Trophoblast cell (in vitro differentiated cells and primary cell): Measurements from ENCODE around the gene ENO1.

Experiments
- DNase-seq, 2 donors: peaks; one replicate each; pipeline ENCODE4 v3.0.0-alpha.2; 2016
- H2AFZ ChIP-seq: 2 replicates; pipeline ENCODE4 v1.6.1; 2013; ENCODE audit warnings: low read length, moderate library complexity, mild to moderate bottlenecking; ENCODE audit not compliant: insufficient read depth, poor library complexity
- H2AK5ac ChIP-seq: 2 replicates; pipeline ENCODE4 v1.6.1; 2013; ENCODE audit warnings: mild to moderate bottlenecking, low read length
- H2BK120ac ChIP-seq: 2 replicates; pipeline ENCODE4 v1.6.1; 2013; ENCODE audit warnings: low read length, mild to moderate bottlenecking, moderate library complexity; ENCODE audit not compliant: insufficient read depth, poor library complexity
- H2BK12ac ChIP-seq: 2 replicates; pipeline ENCODE4 v1.6.1; 2013; ENCODE audit warnings: mild to moderate bottlenecking, low read length, moderate library complexity
- H2BK5ac ChIP-seq: 2 replicates; pipeline ENCODE4 v1.6.1; 2013; ENCODE audit warnings: low read length, low read depth, moderate library complexity, mild to moderate bottlenecking; ENCODE audit not compliant: poor library complexity
- H3K14ac ChIP-seq: 2 replicates; pipeline ENCODE4 v1.6.1; 2013; ENCODE audit warnings: mild to moderate bottlenecking, low read length
- H3K18ac ChIP-seq: 2 replicates; pipeline ENCODE4 v1.6.1; 2013; ENCODE audit warnings: mild to moderate bottlenecking, low read length
- H3K23ac ChIP-seq: 2 replicates; pipeline ENCODE4 v1.6.1; 2013; ENCODE audit warnings: low read length
- H3K27ac ChIP-seq: 2 replicates; pipeline ENCODE4 v1.5.1; 2013; ENCODE audit warnings: low read depth, mild to moderate bottlenecking, inconsistent platforms, low read length, moderate library complexity
- H3K27me3 ChIP-seq: 2 replicates; pipeline ENCODE4 v1.6.1; 2013; ENCODE audit warnings: inconsistent platforms, mild to moderate bottlenecking, low read length, moderate library complexity; ENCODE audit not compliant: insufficient read depth
- H3K36me3 ChIP-seq, 2 experiments: 1 replicate in 1 of 2; 2 replicates in 1 of 2; pipeline ENCODE4 v1.6.1; 2013; ENCODE audit warnings: low read length in 2 of 2, mild to moderate bottlenecking in 2 of 2, moderate library complexity in 1 of 2; ENCODE audit not compliant: insufficient read depth in 2 of 2, control insufficient read depth in 1 of 2
- H3K4ac ChIP-seq: 2 replicates; pipeline ENCODE4 v1.6.1; 2013; ENCODE audit warnings: low read depth, mild to moderate bottlenecking, low read length, moderate library complexity
- H3K4me1 ChIP-seq, 2 experiments: 1 replicate in 1 of 2; 2 replicates in 1 of 2; pipeline ENCODE4 v1.6.1; 2013; ENCODE audit warnings: low read length in 2 of 2, mild to moderate bottlenecking in 2 of 2, moderate library complexity in 1 of 2; ENCODE audit not compliant: insufficient read depth in 2 of 2, control insufficient read depth in 1 of 2
- H3K4me2 ChIP-seq: 2 replicates; pipeline ENCODE4 v1.6.1; 2013; ENCODE audit warnings: inconsistent platforms, mild to moderate bottlenecking, low read length, moderate library complexity
- H3K4me3 ChIP-seq: 2 replicates; pipeline ENCODE4 v1.5.1; 2013; ENCODE audit warnings: mild to moderate bottlenecking, low read depth, low read length, inconsistent platforms
- H3K79me1 ChIP-seq: one replicate; pipeline ENCODE4 v1.6.1; 2013; ENCODE audit warnings: low read length
- H3K79me2 ChIP-seq: 2 replicates; pipeline ENCODE4 v1.6.1; 2013; ENCODE audit warnings: low read length, mild to moderate bottlenecking; ENCODE audit not compliant: control insufficient read depth, insufficient read depth, poor library complexity
- H3K9ac ChIP-seq: 2 replicates; pipeline ENCODE4 v1.6.1; 2013; ENCODE audit warnings: mild to moderate bottlenecking, low read length
- H3K9me3 ChIP-seq: 2 replicates; pipeline ENCODE4 v1.6.1; 2013; ENCODE audit warnings: low read depth, mild to moderate bottlenecking, control low read depth, inconsistent platforms, low read length; ENCODE audit not compliant: insufficient read depth
- H4K12ac ChIP-seq: 2 replicates; pipeline ENCODE4 v1.6.1; 2013; ENCODE audit warnings: low read depth, mild to moderate bottlenecking, low read length, moderate library complexity
- H4K8ac ChIP-seq: 2 replicates; pipeline ENCODE4 v1.6.1; 2013; ENCODE audit warnings: low read depth, mild to moderate bottlenecking, low read length, moderate library complexity
- H4K91ac ChIP-seq: one replicate; pipeline ENCODE4 v1.6.1; 2013; ENCODE audit warnings: low read depth, mild to moderate bottlenecking, low read length, moderate library complexity
- WGBS: extraction: QIAGEN DNeasy Blood & Tissue Kit; methylation state at CpG from one replicate; pipeline ENCODE4 v1.1.7; 2013; ENCODE audit warnings: missing lambda C conversion rate; ENCODE audit not compliant: insufficient read length, insufficient coverage; ENCODE audit errors: extremely low coverage; 5-methylcytosine and 5-hydroxymethylcytosine counted together

ENO1 gene

DNA sequence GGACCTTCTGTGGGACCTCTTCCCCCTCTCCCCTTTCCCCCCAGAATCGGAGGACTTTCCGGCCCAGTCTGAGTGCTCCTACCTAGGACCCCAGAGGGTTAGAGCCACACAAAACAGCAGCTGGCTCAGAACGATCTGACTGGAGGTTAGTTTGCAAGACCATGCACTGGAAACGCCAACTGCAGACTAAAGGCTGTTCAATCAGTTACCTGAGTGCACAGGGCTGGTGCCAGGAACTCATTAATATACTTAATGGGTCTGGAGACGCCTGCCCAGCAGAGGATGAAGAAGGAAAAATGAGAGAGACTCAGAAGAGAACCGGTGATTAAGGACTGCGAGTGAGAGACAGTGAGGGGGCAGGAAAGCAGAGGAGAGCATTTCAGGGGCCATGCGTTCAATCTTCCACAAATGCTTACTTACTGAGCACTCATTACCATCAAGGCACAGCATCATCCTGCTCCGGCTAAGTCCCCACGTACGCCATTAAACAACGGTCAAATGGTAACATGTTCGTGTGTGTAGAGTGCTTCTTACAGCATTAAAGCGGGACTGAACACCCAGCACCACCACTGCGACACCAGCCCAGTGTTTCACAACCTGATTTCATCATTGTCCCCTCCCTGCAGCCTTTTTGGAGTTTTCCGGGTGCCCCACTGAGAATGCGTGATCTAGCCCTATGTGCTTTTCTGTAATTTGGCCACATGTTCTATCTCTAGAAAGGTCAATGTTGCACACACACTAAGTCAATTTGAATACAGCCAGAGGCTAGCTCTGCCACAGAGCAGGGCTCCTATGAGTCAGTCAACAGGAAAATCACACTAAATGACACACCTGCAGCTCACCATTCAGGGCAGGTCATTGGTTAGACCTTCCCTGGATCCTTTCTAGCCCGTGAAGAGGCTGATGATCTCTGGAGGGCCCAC, 7.6 kb downstream of the ENO1 start:
- Histone ChIP-seq H3K9ac (no peak overlapping the region), H3K18ac (no peak overlapping the region), H3K4me2 (no peak overlapping the region), H3K4ac (peak overlapping the region; percentile 16), H3K27me3 (no peaks in the 10 kb centered on the region), H2BK5ac (no peak overlapping the region), H4K12ac (no peak overlapping the region), H3K27ac (no peak overlapping the region), H3K79me1 (no peaks in the 10 kb centered on the region), H3K14ac (no peak overlapping the region), H3K4me3 (no peak overlapping the region), H4K91ac (no peak overlapping the region), H2AK5ac (no peak overlapping the region), H3K23ac (no peak overlapping the region), H3K4me1 (peaks cover 13 to 20% of the 10 kb centered on the region in 2 experiments), H3K36me3 (peaks cover 59 to 83% of the 10 kb centered on the region in 2 experiments), H2AFZ (no peak overlapping the region), H2BK12ac (no peak overlapping the region), H4K8ac (no peak overlapping the region), H3K9me3 (peaks cover 2% of the 10 kb centered on the region), H3K79me2 (peaks cover 7% of the 10 kb centered on the region), H2BK120ac (no peak overlapping the region)
- no CpG with 5 or more reads among the region's 18 CpGs for WGBS
- DNase-seq = peak in 1 of 2 donors; percentile 15

GRCh38 chr1:8870103-8870502, 8.4 kb downstream of the ENO1 start:
- Histone ChIP-seq H3K9me3 (peaks cover 2% of the 10 kb centered on the region), H2BK12ac (no peak overlapping the region), H3K14ac (no peak overlapping the region), H4K12ac (no peak overlapping the region), H3K79me1 (no peaks in the 10 kb centered on the region), H2AFZ (no peak overlapping the region), H3K4me2 (no peak overlapping the region), H3K36me3 (peaks cover 63 to 86% of the 10 kb centered on the region in 2 experiments), H4K8ac (no peak overlapping the region), H2BK120ac (no peak overlapping the region), H3K27ac (no peak overlapping the region), H2AK5ac (no peak overlapping the region), H4K91ac (no peak overlapping the region), H3K18ac (no peak overlapping the region), H3K27me3 (no peaks in the 10 kb centered on the region), H3K9ac (no peak overlapping the region), H3K4ac (no peak overlapping the region), H2BK5ac (no peak overlapping the region), H3K23ac (no peak overlapping the region), H3K4me3 (no peak overlapping the region), H3K4me1 (peaks cover 13 to 20% of the 10 kb centered on the region in 2 experiments), H3K79me2 (peaks cover 6% of the 10 kb centered on the region)
- DNase-seq = no peak
- no CpG with 5 or more reads among the region's 6 CpGs for WGBS

- H2BK12ac ChIP-seq = no peak overlapping the region
- H3K4me1 ChIP-seq = peaks cover 9 to 12% of the 10 kb centered on the region in 2 experiments
- H4K12ac ChIP-seq = no peak overlapping the region
- H3K4me3 ChIP-seq = no peak overlapping the region
- H3K27me3 ChIP-seq = no peaks in the 10 kb centered on the region
- H3K36me3 ChIP-seq = peaks cover 79 to 94% of the 10 kb centered on the region in 2 experiments
- H2AK5ac ChIP-seq = no peak overlapping the region
- no peak overlapping the region for H3K14ac ChIP-seq
- no peak overlapping the region for H3K18ac ChIP-seq
- no peak overlapping the region for H2BK5ac ChIP-seq
- no peak overlapping the region for H3K4me2 ChIP-seq
- no peak overlapping the region for H4K8ac ChIP-seq
- no peak overlapping the region for H3K9ac ChIP-seq
- H2AFZ ChIP-seq = no peak overlapping the region
- H3K79me1 ChIP-seq = no peaks in the 10 kb centered on the region
- no peak overlapping the region for H3K23ac ChIP-seq
- H3K27ac ChIP-seq = no peak overlapping the region
- peaks cover 3% of the 10 kb centered on the region for H3K79me2 ChIP-seq
- DNase-seq = no peak
- WGBS = no CpG with 5 or more reads among the region's 5 CpGs
- H2BK120ac ChIP-seq = no peak overlapping the region
- no peak overlapping the region for H4K91ac ChIP-seq
- peak overlapping the region; percentile 28 for H3K4ac ChIP-seq
- H3K9me3 ChIP-seq = peaks cover 2% of the 10 kb centered on the region
These were observed 10.5 kb downstream of the ENO1 start for GRCh38 chr1:8867878-8868567.

- no peak overlapping the region for H2AK5ac ChIP-seq
- peaks cover 82 to 94% of the 10 kb centered on the region in 2 experiments for H3K36me3 ChIP-seq
- no peak overlapping the region for H3K4me2 ChIP-seq
- H3K23ac ChIP-seq = no peak overlapping the region
- H2BK120ac ChIP-seq = no peak overlapping the region
- no peaks in the 10 kb centered on the region for H3K27me3 ChIP-seq
- no peak overlapping the region for H2BK5ac ChIP-seq
- H3K4ac ChIP-seq = no peak overlapping the region
- H3K79me1 ChIP-seq = no peaks in the 10 kb centered on the region
- H3K27ac ChIP-seq = no peak overlapping the region
- WGBS = no CpG with 5 or more reads among the region's 11 CpGs
- no peak overlapping the region for H4K12ac ChIP-seq
- no peak for DNase-seq
- no peak overlapping the region for H2AFZ ChIP-seq
- no peak overlapping the region for H3K14ac ChIP-seq
- H3K9me3 ChIP-seq = peaks cover 2% of the 10 kb centered on the region
- H4K8ac ChIP-seq = no peak overlapping the region
- H4K91ac ChIP-seq = no peak overlapping the region
- H3K9ac ChIP-seq = no peak overlapping the region
- no peaks in the 10 kb centered on the region for H3K79me2 ChIP-seq
- H3K4me3 ChIP-seq = no peak overlapping the region
- peaks cover 6 to 9% of the 10 kb centered on the region in 2 experiments for H3K4me1 ChIP-seq
- H2BK12ac ChIP-seq = no peak overlapping the region
- H3K18ac ChIP-seq = no peak overlapping the region
These were observed 11.6 kb downstream of the ENO1 start for GRCh38 chr1:8866792-8867415.
